ENCODE data around the gene DNAH2. TPM values are rescaled to one million over a fixed set of nuclear protein-coding genes. Genes with fewer than 3 reads are reported as not detected.

The DNAH2 gene
- total RNA-seq, 1 experiment from 2014 or later: 0.13 TPM

GRCh38 chr17:7786866-7787265, 69.3 kb downstream of the DNAH2 start:
- intact Hi-C loops (cut with micrococcal nuclease; ENCODE audit: unreplicated experiment) (no loop called here), in situ Hi-C loops (cut with HindIII; ENCODE audit: low pct_unique_long_range_greater_than_20kb, low sequenced_read_pairs) (no loop called here)
- H3K27ac ChIP-seq (ENCODE audit: low read length): no peak overlapping the region
- ChIA-PET CTCF (no interaction called here), POLR2A (no interaction called here)
- DNase-seq (ENCODE audit: low read depth, low spot score) (no peak), ATAC-seq (no peak)
- BruUV-seq (replicated peaks): no TSS peak
- no peak overlapping the region for H3K4me3 ChIP-seq (ENCODE audit: low read depth in 2 of 2, low read length in 2 of 2)
- no peaks in the 10 kb centered on the region for H3K9me3 ChIP-seq (ENCODE audit: control insufficient read depth, insufficient read depth, low read depth, low read length)
- TF ChIP-seq POLR2AphosphoS5 (IDR thresholded peaks at IDR 0.05; ENCODE audit: low read depth, low read length) (no peak), REST (IDR thresholded peaks at IDR 0.05; ENCODE audit: insufficient read depth in 1 of 2, low read depth in 2 of 2, low read length in 1 of 2) (no peak), CTCF (IDR thresholded peaks at IDR 0.05) (no peak), SIN3A (IDR thresholded peaks at IDR 0.05; ENCODE audit: borderline replicate concordance, insufficient read depth, low read depth, low read length) (no peak), TCF7L2 (IDR thresholded peaks at IDR 0.05; ENCODE audit: low read depth, low read length) (no peak)
- no peaks in the 10 kb centered on the region; the same call in 1 of the 2 replicates for H3K27me3 ChIP-seq (ENCODE audit: control insufficient read depth, insufficient read depth, low read length)
- H3K4me1 ChIP-seq (ENCODE audit: control insufficient read depth, insufficient read depth, low read length): no peaks in the 10 kb centered on the region
- H3K36me3 ChIP-seq (ENCODE audit: control insufficient read depth, insufficient read depth, low read length): no peaks in the 10 kb centered on the region

GRCh38 chr17:7789131-7789530, 71.6 kb downstream of the DNAH2 start:
- no peak for ATAC-seq
- H3K36me3 ChIP-seq (ENCODE audit: control insufficient read depth, insufficient read depth, low read length): no peaks in the 10 kb centered on the region
- DNase-seq (ENCODE audit: low read depth, low spot score): no peak
- TF ChIP-seq REST (IDR thresholded peaks at IDR 0.05; ENCODE audit: insufficient read depth in 1 of 2, low read depth in 2 of 2, low read length in 1 of 2) (no peak), CTCF (IDR thresholded peaks at IDR 0.05) (no peak)
- ChIA-PET POLR2A (no interaction called here), CTCF (interaction anchor here (0.7 kb wide), 1 partner anchor 82 kb away, joined by 3 read pairs; no protein-coding TSS in a partner anchor)
- BruUV-seq (replicated peaks): no TSS peak
- no peaks in the 10 kb centered on the region for H3K4me1 ChIP-seq (ENCODE audit: control insufficient read depth, insufficient read depth, low read length)
- no peak overlapping the region for H3K27ac ChIP-seq (ENCODE audit: low read length)
- in situ Hi-C loops (cut with HindIII; ENCODE audit: low pct_unique_long_range_greater_than_20kb, low sequenced_read_pairs): no loop called here
- H3K4me3 ChIP-seq (ENCODE audit: low read depth in 2 of 2, low read length in 2 of 2): no peak overlapping the region
- intact Hi-C loops (cut with micrococcal nuclease; ENCODE audit: unreplicated experiment): no loop called here
- H3K27me3 ChIP-seq (ENCODE audit: control insufficient read depth, insufficient read depth, low read length): no peaks in the 10 kb centered on the region
- no peaks in the 10 kb centered on the region for H3K9me3 ChIP-seq (ENCODE audit: control insufficient read depth, insufficient read depth, low read depth, low read length)
